GM12864 (cell line): ENCODE data around the gene UNC5C.

Source experiments
- DNase-seq: peaks from one replicate; pipeline ENCODE4 v3.0.0-alpha.2; 2011; ENCODE audit warnings: low read depth
- H3K4me3 ChIP-seq: 2 replicates; pipeline ENCODE4 v1.5.1; 2011; ENCODE audit warnings: mild to moderate bottlenecking, low read depth, low read length, control low read depth
- CTCF ChIP-seq: IDR thresholded peaks from 2 replicates; pipeline ENCODE4 v1.5.1; 2011; ENCODE audit warnings: low read depth, mild to moderate bottlenecking, moderate library complexity, low read length, control low read depth, inconsistent platforms; ENCODE audit errors: missing control alignments

UNC5C gene

DNA sequence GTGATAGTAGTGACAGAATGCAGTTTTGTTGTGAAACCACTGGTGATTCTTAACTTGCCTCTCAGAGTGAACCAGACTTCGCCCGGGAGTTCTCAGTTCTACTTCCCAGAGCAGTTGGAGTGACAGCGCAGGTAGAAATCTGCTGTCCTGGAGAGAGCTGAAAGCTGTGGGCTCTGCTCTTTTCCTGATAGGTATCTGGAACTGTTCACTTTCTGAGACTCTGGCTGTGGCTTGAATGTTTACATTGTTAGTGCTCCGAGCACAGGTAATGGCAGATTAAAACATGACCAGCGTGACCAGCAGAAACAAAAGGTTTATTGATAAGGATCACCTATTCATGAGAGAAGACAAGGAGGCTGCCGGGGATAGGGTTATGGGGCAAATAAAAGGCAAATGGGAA is 430.3 kb downstream of the UNC5C start:
- DNase-seq, result no peak
- TF ChIP-seq CTCF, result no peak
- no peak overlapping the region for H3K4me3 ChIP-seq

GRCh38 chr4:95114521-95114920 is 434.3 kb downstream of the UNC5C start:
- H3K4me3 ChIP-seq, result no peak overlapping the region
- DNase-seq, result no peak
- no peak for TF ChIP-seq CTCF
